ENCODE measurements around the gene ATP1B1. TPM values are rescaled to one million over a fixed set of nuclear protein-coding genes. Genes with fewer than 3 reads are reported as not detected.

The ATP1B1 gene
- total RNA-seq, 1 donor from 2014 or later = 27.5 TPM

DNA sequence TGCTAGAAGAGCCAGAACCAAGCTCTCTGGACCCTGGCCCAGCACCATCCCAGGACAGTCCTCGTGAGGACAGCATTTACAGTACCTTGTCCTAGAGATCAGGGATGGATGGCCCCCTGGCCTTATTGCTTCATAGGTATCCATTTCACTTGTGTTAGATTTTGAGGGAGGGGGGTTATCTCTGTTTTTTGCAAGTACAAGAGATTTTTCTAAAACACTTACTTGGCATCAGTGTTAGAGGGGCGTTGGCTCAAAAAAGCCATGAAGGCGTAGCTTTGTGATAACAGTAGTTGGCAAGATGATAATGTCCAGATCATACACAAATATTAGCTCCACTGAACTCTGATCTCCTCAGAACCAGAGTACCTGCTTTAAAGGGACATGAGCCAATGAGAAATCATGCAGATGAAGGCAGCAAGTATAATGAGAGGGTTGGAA, 5.8 kb upstream of the ATP1B1 start:
- Histone ChIP-seq H3K9me3 (no peaks in the 10 kb centered on the region), H3K27me3 (no peaks in the 10 kb centered on the region), H3K36me3 (no peaks in the 10 kb centered on the region), H3K4me1 (peaks cover 21% of the 10 kb centered on the region), H3K4me3 (no peak overlapping the region), H3K27ac (no peak overlapping the region)
- TF ChIP-seq, protein P1, sequence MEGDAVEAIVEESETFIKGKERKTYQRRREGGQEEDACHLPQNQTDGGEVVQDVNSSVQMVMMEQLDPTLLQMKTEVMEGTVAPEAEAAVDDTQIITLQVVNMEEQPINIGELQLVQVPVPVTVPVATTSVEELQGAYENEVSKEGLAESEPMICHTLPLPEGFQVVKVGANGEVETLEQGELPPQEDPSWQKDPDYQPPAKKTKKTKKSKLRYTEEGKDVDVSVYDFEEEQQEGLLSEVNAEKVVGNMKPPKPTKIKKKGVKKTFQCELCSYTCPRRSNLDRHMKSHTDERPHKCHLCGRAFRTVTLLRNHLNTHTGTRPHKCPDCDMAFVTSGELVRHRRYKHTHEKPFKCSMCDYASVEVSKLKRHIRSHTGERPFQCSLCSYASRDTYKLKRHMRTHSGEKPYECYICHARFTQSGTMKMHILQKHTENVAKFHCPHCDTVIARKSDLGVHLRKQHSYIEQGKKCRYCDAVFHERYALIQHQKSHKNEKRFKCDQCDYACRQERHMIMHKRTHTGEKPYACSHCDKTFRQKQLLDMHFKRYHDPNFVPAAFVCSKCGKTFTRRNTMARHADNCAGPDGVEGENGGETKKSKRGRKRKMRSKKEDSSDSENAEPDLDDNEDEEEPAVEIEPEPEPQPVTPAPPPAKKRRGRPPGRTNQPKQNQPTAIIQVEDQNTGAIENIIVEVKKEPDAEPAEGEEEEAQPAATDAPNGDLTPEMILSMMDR (IDR thresholded peaks at IDR 0.05) = no peak
- no peak for TF ChIP-seq POLR2AphosphoS5 (IDR thresholded peaks at IDR 0.05; ENCODE audit: insufficient read depth in 1 of 2, low read depth in 1 of 2)
- no peak for TF ChIP-seq POLR2A (IDR thresholded peaks at IDR 0.05)
- intact Hi-C loops (cut with DNase I) = no loop called here
- no peak for DNase-seq (ENCODE audit: extremely low spot score in 2 of 2)

DNA sequence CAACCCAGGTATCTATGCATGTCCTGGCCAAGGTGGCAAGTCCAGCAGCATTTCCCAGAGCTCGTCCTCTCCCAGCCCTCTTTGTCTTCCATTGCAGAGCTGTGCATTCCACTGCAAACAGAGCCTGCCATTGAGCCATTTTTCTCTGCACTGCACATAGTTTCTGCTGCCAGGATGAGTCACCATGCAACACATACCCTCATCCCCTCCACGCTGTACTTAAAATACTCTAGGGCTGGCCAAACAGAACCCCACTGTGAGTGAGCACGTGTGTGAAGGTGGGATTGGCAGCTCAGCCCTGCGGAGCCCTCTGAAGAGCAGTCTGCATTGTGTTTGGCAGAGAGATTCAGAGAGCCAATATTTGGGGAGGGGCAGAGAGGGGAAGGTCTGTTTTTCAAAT, 3.9 kb upstream of the ATP1B1 start:
- H3K27me3 ChIP-seq = no peaks in the 10 kb centered on the region
- no peak overlapping the region for H3K4me3 ChIP-seq
- DNase-seq (ENCODE audit: extremely low spot score in 2 of 2) = no peak
- H3K4me1 ChIP-seq = peaks cover 23% of the 10 kb centered on the region
- TF ChIP-seq POLR2A (IDR thresholded peaks at IDR 0.05) = no peak
- TF ChIP-seq, protein P1 (IDR thresholded peaks at IDR 0.05) = no peak
- no peak for TF ChIP-seq POLR2AphosphoS5 (IDR thresholded peaks at IDR 0.05; ENCODE audit: insufficient read depth in 1 of 2, low read depth in 1 of 2)
- H3K36me3 ChIP-seq = no peaks in the 10 kb centered on the region
- H3K27ac ChIP-seq = no peak overlapping the region
- intact Hi-C loops (cut with DNase I) = no loop called here
- no peaks in the 10 kb centered on the region for H3K9me3 ChIP-seq

DNA sequence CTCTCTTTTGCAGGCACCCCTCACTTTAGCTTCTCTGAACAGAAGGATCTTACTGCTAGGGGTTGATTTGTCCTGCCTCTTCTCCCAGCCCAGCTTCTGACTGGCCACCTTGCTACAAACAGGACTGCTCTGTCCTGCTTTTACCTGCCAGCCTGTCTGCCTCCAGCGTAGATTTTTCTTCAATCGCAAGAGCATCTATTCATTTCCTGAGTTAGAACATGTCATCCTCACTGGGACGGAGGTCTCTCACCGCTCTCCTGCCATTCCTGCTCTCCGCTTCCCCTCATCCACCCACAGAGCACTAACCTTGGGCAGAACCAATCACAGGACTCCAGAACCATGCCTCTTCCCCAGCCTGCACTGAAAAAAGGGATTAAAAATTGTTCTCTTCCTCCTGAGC, 3.5 kb upstream of the ATP1B1 start:
- peaks cover 23% of the 10 kb centered on the region for H3K4me1 ChIP-seq
- no peak overlapping the region for H3K4me3 ChIP-seq
- intact Hi-C loops (cut with DNase I) = no loop called here

DNA sequence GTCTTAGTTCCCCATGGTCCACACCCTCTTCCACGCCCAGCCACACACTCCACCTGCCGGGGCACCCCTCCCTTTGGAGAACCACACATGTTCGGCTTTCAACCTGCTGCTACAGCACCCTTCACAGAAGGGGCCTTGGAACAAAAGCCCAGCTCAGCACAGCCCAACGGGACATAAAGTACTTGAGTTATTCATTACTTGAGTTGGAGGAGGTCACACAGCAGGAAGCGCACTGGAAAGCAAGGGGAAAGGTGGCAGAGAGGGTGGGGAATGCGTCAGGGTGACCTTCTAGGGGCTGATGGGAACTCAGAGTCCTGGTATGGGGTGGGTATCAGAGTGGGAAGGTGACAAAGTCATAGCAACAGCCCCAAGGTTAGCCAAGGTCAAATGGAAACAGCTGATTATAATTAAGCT, 3.0 kb upstream of the ATP1B1 start:
- H3K27ac ChIP-seq = no peak overlapping the region
- intact Hi-C loops (cut with DNase I) = no loop called here
- no peak overlapping the region for H3K4me3 ChIP-seq
- H3K9me3 ChIP-seq = no peaks in the 10 kb centered on the region
- H3K4me1 ChIP-seq = peaks cover 23% of the 10 kb centered on the region
- no peak for DNase-seq (ENCODE audit: extremely low spot score in 2 of 2)
- no peaks in the 10 kb centered on the region for H3K36me3 ChIP-seq
- TF ChIP-seq POLR2A (IDR thresholded peaks at IDR 0.05) = no peak
- TF ChIP-seq, protein P1 (IDR thresholded peaks at IDR 0.05) = no peak
- TF ChIP-seq POLR2AphosphoS5 (IDR thresholded peaks at IDR 0.05; ENCODE audit: insufficient read depth in 1 of 2, low read depth in 1 of 2) = no peak
- no peaks in the 10 kb centered on the region for H3K27me3 ChIP-seq

More for the DNA sequence above, 3.5 kb upstream of the ATP1B1 start:
- Histone ChIP-seq H3K27me3 (no peaks in the 10 kb centered on the region), H3K36me3 (no peaks in the 10 kb centered on the region), H3K27ac (no peak overlapping the region), H3K9me3 (no peaks in the 10 kb centered on the region)
- TF ChIP-seq POLR2A (IDR thresholded peaks at IDR 0.05) = no peak
- no peak for TF ChIP-seq POLR2AphosphoS5 (IDR thresholded peaks at IDR 0.05; ENCODE audit: insufficient read depth in 1 of 2, low read depth in 1 of 2)
- TF ChIP-seq, protein P1 (IDR thresholded peaks at IDR 0.05) = no peak
- no peak for DNase-seq (ENCODE audit: extremely low spot score in 2 of 2)

DNA sequence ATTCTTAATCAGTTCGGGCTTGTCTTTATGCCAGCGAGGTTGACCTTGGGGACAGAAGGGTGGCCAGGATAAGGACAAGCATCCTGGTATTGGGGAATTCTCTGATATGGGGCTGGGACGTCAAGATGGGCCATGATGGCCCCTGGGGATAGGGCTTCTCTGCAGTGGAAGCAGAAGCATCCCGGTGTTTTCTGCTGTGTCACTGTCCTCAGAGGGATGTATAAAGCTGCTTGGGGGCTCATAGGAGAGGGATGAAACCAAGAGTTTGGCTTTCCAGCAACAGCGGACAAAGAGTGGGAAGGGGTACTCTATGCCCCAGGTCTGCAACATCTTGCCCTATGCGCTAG, 1.4 kb upstream of the ATP1B1 start:
- intact Hi-C loops (cut with DNase I) = no loop called here
- no peak for DNase-seq (ENCODE audit: extremely low spot score in 2 of 2)
- no peaks in the 10 kb centered on the region for H3K36me3 ChIP-seq
- H3K4me3 ChIP-seq = no peak overlapping the region
- no peak for TF ChIP-seq POLR2AphosphoS5 (IDR thresholded peaks at IDR 0.05; ENCODE audit: insufficient read depth in 1 of 2, low read depth in 1 of 2)
- TF ChIP-seq, protein P1 (IDR thresholded peaks at IDR 0.05) = no peak
- no peak for TF ChIP-seq POLR2A (IDR thresholded peaks at IDR 0.05)
- no peaks in the 10 kb centered on the region for H3K27me3 ChIP-seq
- no peaks in the 10 kb centered on the region for H3K9me3 ChIP-seq
- no peak overlapping the region for H3K27ac ChIP-seq
- H3K4me1 ChIP-seq = peaks cover 23% of the 10 kb centered on the region
